ENCODE results near the gene SEPTIN5. TPM values are rescaled to one million over a fixed set of nuclear protein-coding genes. Genes with fewer than 3 reads are reported as not detected.
A peak's percentile ranks its signal among the peaks of the same experiment; 100 is the strongest.
"Not testable (repeated sequence)": the region's sequence is repeated elsewhere in the genome, so short reads cannot be mapped to it uniquely, and the experiment has no call there.

SEPTIN5 gene
- polyA plus RNA-seq, 1 donor, result 32.1 TPM

GRCh38 chr22:19719488-19720021, 5.3 kb downstream of the SEPTIN5 start:
- DNase-seq, result no peak

GRCh38 chr22:19720150-19720827, 6.0 kb downstream of the SEPTIN5 start:
- DNase-seq, result no peak

DNA sequence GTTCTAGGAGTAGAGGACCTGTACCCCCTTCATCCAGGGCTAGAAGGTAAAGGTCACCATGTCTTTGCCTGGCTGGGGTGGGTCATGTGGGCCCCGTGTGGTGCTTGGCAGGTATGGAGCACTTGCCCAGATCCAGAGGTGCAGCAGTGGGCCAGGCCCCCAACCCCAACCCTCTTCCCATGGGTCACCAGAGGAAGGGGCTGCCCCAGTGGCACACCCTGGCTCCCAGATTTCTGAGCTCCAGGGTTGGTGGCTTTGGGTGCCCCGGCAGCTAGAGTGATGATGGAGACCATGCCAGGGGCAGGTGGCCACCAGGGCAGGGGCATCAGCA, 6.7 kb downstream of the SEPTIN5 start:
- no peak for DNase-seq

DNA sequence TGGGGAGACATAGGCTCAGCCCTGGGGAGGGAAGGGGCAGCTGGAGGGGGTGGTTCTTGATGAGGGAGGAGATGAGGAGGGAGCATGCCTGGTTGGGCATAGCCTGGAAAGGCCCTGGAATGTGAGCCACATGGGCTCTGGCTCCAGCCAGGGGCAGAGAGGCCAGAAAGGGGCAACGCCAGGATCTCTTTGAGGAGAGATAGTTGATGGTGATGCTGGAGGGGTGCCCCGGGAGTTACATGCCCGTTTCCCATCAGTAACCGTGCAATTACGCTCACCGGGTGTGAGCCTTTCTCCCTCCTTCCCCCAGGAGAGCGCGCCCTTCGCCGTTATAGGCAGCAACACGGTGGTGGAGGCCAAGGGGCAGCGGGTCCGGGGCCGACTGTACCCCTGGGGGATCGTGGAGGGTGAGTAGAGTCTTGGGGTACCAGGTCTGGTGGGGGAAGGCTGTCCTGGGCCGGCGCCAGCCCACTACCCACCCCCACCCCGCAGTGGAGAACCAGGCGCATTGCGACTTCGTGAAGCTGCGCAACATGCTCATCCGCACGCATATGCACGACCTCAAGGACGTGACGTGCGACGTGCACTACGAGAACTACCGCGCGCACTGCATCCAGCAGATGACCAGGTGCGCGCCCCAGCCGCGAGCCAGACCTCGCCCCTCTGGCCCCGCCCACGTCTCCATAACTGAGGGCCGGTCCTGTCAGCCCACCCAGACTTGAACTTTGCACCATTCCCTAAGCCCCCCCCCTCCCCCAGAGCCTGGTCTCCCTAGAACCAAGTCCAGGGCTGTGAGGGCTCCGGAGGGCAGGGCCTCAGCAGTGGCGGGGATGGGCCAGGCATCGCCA, 7.3 kb downstream of the SEPTIN5 start:
- DNase-seq, result no peak

- DNase-seq, result no peak
These were observed 8.1 kb downstream of the SEPTIN5 start for GRCh38 chr22:19722178-19722981.

- no peak for DNase-seq
These were observed 8.6 kb downstream of the SEPTIN5 start for GRCh38 chr22:19722982-19723231.

DNA sequence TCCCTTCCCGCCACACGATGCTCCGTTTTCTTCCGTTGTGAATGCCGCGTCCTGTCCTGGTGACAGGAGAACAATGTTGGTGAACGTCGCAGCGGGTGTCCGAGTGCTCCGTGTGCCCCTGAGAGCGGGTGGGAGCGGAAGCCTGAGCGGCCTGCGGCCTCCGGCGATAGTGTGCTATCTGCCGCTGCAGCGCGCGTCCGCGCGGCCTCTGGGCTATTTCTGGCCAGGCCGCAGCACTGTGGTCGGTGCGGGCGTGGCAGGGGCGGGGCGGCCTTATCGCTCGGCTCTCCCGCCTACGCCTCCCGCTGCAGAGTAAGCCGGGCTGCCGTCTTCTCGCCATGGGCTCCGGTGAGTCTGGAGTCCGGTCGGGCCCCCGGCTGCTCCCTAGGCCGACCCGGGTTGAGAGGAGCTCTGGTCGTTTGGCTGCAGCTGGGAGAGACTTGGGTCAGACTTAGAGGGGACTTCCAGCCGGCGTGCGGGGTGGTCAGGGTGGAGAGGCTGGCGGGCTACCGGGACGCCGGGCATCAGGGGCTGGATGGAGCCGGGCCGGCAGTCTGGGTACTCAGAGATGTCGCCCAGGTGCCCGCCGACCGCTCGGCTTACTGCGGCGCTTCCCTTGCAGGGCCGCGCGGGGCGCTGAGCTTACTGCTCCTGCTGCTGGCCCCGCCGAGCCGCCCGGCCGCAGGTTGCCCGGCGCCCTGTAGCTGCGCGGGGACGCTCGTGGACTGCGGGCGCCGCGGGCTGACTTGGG, 9.1 kb downstream of the SEPTIN5 start, which contains the start of gene GP1BB:
GP1BB (plus strand) TSS at position 308 of the 751 bp plus-strand sequence; CDS start at position 339, 31 bp downstream.
- no peak for DNase-seq

- DNase-seq, result no peak
These were observed 9.9 kb downstream of the SEPTIN5 start for GRCh38 chr22:19723983-19724827.

DNA sequence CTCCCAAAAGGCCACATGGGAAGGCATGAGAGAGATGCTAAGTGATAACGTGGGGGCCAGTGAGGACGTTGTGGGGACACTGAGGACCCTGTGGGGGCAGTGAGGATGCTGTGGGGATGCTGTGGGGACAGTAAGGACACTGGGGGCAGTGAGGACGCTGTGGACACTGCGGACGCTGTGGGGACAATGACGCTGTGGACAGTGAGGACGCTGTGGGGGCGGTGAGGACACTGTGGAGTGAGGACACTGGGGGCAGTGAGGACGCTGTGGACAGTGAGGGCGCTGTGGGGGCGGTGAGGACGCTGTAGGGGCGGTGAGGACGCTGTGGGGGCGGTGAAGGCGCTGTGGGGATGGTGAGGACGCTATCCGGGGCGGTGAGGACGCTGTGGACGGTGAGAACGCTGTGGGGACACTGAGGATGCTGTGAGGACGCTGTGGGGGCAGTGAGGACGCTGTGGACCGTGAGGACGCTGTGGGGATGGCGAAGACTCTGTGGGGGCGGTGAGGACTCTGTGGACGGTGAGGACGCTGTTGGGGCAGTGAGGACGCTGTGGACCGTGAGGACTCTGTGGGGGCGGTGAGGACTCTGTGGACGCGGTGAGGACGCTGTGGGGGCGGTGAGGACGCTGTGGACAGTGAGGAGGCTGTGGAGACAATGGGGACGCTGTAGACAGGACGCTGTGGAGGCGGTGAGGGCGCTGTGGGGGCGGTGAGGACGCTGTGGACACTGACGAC, 10.8 kb downstream of the SEPTIN5 start:
- DNase-seq, result no peak

DNA sequence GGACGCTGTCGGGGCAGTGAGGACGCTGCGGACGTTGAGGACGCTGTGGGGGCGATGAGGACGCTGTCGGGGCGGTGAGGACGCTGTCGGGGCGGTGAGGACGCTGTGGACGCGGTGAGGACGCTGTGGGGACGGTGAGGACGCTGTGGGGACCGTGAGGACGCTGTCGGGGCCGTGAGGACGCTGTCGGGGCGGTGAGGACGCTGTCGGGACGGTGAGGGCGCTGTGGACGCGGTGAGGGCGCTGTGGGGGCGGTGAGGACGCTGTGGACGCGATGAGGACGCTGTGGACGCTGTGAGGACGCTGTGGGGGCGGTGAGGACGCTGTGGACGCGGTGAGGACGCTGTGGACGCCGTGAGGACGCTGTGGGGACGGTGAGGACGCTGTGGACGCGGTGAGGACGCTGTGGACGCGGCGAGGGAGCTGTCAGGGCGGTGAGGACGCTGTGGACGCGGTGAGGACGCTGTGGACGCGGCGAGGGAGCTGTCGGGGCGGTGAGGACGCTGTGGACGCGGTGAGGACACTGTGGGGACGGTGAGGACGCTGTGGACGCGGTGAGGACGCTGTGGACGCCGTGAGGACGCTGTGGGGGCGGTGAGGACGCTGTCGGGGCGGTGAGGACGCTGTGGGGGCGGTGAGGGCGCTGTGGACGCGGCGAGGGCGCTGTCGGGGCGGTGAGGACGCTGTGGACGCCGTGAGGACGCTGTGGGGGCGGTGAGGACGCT, 11.9 kb downstream of the SEPTIN5 start:
- DNase-seq, result not testable (repeated sequence)

- no peak for DNase-seq
These were observed 13.2 kb downstream of the SEPTIN5 start for GRCh38 chr22:19727310-19728150.

- DNase-seq, result no peak
These were observed 14.0 kb downstream of the SEPTIN5 start for GRCh38 chr22:19728271-19728670.

DNA sequence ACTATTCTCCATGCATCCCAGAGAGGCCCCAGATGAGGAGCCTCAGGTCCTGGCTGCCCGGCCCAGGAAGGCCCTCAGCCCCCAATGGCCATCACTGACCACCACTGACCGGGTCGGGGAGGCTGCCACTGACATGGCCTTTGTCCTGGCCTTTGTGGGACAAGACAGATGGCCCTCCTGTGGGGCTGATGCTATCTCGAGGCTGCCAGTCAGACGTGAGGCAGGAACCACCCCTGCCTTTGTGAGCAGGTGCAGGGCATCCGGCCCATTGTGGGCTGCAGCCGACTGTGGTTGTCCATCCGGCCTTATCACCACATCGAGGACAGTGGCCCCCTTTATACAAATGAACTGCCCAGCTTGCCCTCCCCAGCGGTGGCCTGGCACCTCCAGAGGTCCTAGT, 14.5 kb downstream of the SEPTIN5 start:
- DNase-seq, result no peak

DNA sequence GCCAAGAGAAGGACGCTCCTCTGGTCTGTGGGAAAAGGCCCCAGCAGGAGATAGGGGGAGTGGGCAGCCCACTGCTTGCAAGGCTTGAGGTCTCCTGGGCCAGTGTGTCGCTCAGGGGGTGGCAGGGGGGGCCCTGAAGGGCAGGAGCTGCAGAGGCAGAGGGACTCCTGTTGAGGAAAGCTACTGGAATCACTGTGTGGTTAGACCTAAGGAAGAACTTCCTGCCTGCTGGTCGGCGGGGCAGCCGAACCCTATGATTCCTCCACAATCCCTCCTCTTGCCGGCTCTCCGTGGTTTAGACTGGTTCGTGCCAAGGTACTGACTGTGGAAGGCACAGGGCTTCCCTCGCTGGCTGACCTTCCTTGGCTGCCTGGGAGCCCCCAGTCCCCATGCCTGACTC, 15.2 kb downstream of the SEPTIN5 start:
- DNase-seq, result no peak

GRCh38 chr22:19730198-19730597, 15.9 kb downstream of the SEPTIN5 start:
- no peak for DNase-seq

GRCh38 chr22:19730655-19731360, 16.5 kb downstream of the SEPTIN5 start:
- DNase-seq, result peak; percentile 81

GRCh38 chr22:19731361-19732135, 17.2 kb downstream of the SEPTIN5 start:
- DNase-seq, result no peak

Data from left kidney (tissue), 2 donors.